NCI-H146 treated with DMSO at 0.1 percent for 48 hours (cell line): ENCODE data around the gene HSPBAP1.
"Not testable (repeated sequence)": the region's sequence is repeated elsewhere in the genome, so short reads cannot be mapped to it uniquely, and the experiment has no call there.

Experiments used
- DNase-seq: peaks from one replicate; lab custom pipeline; 2025; ENCODE audit not compliant: unreplicated experiment; lab: John Stamatoyannopoulos, UW

HSPBAP1 gene

GRCh38 chr3:122785231-122785630 is 8.4 kb downstream of the HSPBAP1 start:
- no peak for DNase-seq

GRCh38 chr3:122784436-122784835 is 9.2 kb downstream of the HSPBAP1 start:
- DNase-seq, result no peak

GRCh38 chr3:122782804-122783203 is 10.8 kb downstream of the HSPBAP1 start:
- no peak for DNase-seq

- DNase-seq, result no peak
These were observed 16.1 kb downstream of the HSPBAP1 start for GRCh38 chr3:122777563-122777962.

GRCh38 chr3:122776675-122777468 is 16.8 kb downstream of the HSPBAP1 start:
- no peak for DNase-seq

GRCh38 chr3:122774564-122774963 is 19.1 kb downstream of the HSPBAP1 start:
- DNase-seq, result no peak

GRCh38 chr3:122773944-122774509 is 19.6 kb downstream of the HSPBAP1 start:
- no peak for DNase-seq

GRCh38 chr3:122772827-122773226 is 20.8 kb downstream of the HSPBAP1 start:
- no peak for DNase-seq

GRCh38 chr3:122770521-122771202 is 23.0 kb downstream of the HSPBAP1 start:
- no peak for DNase-seq

- no peak for DNase-seq
These were observed 25.9 kb downstream of the HSPBAP1 start for GRCh38 chr3:122767540-122768372.

GRCh38 chr3:122766430-122766829 is 27.2 kb downstream of the HSPBAP1 start:
- no peak for DNase-seq

GRCh38 chr3:122760453-122761271 is 33.0 kb downstream of the HSPBAP1 start:
- DNase-seq, result no peak

- no peak for DNase-seq
These were observed 34.6 kb downstream of the HSPBAP1 start for GRCh38 chr3:122758877-122759560.

GRCh38 chr3:122755491-122755890 is 38.1 kb downstream of the HSPBAP1 start:
- no peak for DNase-seq

GRCh38 chr3:122754929-122755328 is 38.7 kb downstream of the HSPBAP1 start:
- no peak for DNase-seq

GRCh38 chr3:122748347-122748746 is 45.3 kb downstream of the HSPBAP1 start:
- DNase-seq, result no peak

- DNase-seq, result not testable (repeated sequence)
These were observed 46.3 kb downstream of the HSPBAP1 start for GRCh38 chr3:122747295-122747694.

- no peak for DNase-seq
These were observed 48.1 kb downstream of the HSPBAP1 start for GRCh38 chr3:122745369-122746021.

GRCh38 chr3:122743581-122744120 is 50.0 kb downstream of the HSPBAP1 start:
- no peak for DNase-seq
